Kasumi-1 (cell line): ENCODE data around the gene CDX1.
A peak's percentile ranks its signal among the peaks of the same experiment; 100 is the strongest.

Source experiments
- DNase-seq, 2 experiments: peaks; one replicate each; lab custom pipeline; 2025; lab: John Stamatoyannopoulos, UW

Gene CDX1

DNA sequence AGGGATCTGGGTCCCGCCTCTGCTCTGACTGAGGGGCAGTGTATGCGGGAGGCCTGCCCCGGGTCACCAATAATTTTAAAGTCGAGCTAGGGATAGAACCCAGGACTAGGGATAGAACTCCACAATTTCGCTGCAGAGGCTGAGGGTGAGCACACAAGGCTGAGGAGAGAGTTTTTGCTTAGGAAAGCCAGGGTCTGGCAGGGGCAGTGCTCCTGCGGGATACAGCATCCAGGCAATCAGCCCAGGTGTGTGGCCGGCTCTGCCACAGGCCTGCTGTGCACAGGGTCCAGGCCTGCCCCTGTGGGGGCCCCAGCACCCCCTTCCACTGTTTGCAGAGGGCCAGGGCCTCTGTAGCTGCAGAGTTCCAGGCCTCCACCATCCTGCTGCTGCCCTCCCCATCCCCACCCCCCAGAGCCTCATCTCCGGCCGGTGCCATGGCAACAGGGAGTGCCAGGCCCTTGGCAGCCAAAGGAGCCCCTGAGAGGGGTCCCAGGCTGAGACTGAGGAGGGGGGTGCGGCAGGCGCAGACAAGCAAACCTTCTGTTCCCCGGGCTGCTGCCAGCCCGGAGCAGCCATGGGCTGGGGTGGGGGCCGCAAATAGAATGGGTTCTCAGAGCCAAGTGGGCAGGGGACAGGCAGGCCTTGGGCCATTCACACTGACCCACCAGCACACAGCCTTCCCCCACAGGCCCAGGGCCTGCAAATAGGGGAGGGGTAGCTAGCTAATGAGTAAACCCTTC is 19.5 kb upstream of the CDX1 start:
- no peak for DNase-seq

DNA sequence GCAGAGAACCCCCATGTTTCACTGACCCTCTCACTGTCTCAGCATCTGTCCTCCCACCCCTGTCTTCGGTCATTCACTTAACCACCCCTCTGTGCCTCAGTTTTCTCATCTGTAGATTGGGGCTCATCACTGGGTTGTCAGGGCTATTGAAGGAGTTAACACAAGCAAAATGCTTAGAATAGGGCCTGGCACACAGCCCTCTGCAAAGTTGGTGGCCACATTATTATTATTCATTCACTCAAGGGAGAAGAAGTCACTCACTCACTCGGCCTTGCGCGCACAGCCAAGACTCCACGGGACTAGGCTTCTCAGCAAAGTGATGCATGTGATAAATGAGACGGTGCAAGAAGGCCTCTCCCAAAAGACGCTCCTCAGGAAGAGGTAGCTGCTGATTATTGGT is 18.9 kb upstream of the CDX1 start:
- no peak for DNase-seq

DNA sequence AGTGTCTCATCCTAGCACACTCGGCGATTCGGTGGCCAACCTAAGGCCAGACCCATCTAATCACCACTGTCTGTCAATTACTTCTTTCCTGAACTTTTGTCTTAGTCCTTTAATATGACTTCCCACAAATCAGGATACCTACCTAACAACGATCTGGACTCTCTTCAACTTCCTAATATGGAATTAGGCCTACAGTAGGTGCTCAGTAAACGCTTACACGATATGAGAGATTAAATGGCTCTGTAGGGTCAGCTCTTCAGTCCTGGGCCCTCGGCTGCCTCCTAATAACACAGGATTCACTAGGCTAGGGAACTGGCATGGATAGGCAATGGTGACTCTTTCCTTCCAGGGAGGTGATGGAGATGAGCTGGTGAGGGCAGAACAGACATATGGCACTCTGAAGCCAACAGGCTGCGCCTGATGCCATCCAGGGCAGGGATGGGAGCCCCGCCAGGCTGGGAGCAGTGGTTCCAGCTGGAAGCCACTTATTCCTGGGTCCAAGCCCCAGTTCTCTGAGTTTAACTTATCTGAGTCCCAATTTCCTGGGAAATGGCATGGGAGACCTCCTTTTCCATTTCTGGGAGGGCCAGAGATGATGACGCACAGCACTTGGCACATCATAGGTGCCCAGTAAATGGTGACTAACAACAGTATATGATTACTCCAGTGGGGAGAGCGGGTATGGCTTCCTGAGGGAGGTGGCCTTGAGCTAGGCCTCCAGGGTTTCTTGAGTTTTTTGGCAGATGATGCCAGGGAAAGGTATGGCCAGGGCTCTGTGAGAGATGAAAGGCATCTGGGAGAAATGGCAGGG is 18.3 kb upstream of the CDX1 start:
- DNase-seq: no peak

DNA sequence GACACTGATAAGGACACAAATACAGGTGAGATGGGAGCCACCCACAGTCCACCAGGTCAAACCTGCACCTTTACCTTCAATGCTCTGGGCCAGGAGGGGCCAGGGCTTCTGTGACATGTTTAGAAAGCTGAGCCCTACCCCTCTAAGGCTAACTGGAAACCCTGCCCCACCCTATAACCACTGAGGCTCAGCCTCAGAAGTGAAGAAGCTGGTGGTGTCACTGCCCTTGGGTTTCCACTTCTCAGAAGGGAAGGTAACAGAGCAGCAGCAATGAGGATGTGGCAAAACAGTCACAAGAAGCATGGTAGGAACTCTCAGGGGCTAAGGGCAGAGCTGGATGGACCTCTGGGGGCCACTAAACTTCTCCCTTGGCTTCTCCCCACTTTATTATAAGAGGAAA is 17.0 kb upstream of the CDX1 start:
- DNase-seq: no peak

DNA sequence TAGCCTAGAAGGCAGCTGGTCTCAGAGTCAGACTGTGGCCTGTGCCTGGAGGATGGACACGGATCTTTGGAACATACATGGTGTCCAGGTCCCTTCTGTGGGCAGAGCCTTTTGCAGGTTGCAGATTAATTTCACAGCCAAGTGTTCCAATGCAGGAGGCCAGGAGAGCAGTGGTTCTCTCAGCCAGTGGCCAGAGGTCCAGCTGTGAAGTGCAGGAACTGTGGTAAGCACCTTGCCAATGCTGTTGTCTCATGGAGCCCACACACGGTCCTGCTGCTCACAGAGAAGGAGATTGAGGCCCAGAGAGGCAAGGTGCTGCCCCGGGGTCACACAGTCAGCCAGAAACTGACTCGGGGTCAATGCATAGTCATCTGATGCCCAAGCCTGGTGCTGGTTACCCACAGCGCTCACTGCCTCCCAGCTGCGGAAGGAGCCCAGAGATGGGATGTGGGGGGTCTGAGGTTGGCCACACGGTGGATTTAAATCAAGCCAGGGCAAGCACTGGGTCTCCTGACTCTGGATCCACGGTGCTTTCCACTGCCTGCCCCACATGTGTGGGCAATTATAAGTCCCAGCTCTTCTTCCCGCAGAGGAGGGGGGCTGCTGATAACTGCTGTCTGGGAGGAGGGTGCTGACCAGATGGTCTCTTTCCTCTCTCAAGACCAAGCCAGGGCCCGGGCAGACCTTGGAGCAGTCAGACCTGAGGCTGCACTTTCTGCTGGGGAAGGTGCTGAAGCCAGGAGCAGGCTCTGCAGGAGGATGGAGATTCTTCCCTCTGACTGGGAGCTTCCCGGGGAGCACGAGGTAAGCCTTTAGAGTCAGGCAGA is 13.7 kb upstream of the CDX1 start:
- no peak for DNase-seq

DNA sequence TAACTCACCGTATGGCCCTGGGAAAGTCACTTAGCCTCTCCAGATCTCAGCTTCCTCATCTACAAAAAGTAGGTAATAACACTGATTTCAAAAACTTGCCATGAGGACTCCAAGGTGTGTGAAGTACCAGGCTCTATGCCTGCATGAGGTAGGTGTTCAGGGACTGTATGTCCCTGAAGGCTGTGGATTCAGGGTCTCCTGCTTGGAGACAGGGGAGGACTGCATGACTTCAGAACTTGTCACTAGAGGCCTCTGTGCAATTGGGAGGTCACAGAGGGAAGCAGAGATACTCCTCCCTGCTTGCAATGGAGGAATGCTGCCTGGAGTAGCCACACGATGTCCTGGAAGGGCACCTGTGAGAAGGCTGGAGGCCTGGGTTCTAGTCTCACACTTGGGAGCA is 13.1 kb upstream of the CDX1 start:
- no peak for DNase-seq

DNA sequence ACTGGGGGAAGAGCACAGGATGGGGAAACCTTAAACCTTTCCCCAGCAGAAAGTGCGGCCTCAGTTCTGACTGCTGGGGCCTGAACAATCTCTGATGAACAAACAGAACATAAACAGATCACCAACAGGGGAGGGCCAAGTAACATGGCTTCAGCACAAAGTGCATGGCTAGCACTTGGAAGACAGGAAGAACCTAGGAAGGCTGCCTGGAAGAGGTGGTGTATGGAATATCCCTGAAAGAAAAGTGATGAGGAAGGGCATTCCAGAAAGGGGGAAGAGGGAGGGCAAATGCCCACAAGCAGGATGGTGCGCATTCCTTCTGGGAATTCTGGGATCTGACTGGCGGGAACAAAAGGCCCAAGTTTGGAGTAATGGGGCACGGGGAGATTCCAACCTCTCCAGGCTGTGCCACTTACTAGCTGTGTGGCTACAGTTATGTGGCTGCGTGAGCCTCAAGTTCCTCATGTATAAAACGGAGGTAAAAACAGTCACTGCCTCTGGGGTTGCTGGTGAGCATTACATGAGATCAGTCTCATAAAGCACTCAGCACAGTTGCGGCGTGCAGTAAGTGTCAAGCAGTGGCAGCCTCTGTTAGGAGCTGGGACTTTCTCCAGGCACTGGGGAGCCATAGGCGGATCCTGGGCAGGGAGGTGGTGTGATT is 12.5 kb upstream of the CDX1 start:
- DNase-seq: peak; percentile 57 to 61

DNA sequence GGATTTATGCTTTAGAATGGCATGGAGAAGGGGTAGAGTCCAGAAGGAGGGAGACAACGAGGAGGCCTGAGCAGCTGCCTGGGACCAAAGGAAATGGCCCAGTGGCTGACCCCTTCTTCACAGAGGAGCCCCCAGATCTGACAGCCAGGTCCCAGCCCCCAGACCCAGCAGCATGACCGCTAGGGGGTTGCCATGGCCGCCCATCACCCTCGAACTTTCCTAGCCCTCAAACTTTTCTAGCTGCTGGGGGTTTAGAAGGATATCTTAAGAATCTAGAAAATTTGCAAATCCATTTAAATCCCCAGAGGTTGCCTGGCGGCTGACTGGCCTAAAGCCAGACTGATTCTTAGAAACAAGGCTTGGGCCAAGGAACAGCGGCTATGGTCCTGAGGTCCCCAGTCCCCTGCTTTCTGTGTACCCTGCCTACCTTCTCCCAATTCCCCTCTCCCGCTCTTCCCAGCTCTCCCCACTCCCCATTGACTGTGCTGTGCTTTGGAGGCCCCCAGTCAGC is 11.9 kb upstream of the CDX1 start:
- DNase-seq: no peak

DNA sequence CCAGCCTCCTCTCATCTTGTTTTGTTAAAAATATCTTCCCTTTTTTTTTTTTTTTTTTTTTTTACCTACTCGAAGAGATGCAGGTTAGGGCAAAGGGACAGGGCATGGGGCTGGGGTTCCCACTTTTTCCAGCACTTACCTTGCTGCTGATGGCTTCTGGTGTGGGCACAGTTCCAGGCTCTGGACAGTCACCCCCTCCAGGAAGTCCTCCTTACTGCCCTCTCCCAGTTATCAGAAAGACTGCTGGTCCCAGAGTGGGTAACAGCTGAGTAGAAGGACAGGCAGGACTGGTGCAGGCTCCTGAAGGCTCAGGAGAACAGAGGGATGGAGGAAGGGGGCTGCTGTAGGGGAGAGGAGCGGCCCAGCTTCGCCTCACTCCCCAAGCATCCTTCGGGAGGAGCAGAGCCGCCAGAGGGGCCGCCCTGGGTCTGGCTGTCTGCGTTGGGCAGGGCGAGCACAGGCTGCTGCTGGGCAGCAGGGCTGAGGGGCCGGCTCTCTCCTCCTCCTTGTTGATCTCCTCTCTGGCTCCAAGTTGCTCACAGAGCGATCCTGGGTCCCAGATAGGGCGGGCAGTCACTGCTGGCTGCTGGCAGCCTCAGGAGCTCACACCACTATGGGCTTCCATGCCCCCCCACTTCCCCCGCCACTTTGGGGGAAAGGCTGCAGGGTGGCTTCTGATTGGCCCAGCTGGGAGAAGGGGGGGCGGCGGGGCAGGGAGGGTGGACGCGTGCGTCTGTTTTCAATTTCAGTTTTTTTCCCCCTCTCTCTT is 11.1 kb upstream of the CDX1 start, which contains the start of gene PDGFRB:
TSS of gene PDGFRB (minus strand) at position 588 of the 769 bp plus-strand sequence. CDS start 18,798 bp downstream, outside the sequence.
- no peak for DNase-seq

DNA sequence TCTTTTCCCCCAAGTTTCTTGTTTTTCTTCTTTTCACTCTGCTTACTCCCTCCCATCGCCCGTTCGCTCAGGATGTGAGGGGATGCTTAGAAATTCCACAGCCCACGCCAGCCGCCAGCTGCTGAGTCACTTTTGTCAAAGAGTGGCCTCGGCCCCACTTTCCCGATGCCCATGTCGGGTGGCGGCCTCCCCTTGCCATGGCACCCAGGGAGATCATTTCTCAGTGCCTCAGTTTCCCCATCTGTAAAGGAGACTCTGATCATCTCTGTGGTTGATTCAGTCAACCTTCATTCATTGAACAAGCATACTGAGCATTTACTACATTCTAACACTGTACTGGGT is 10.6 kb upstream of the CDX1 start:
- no peak for DNase-seq

DNA sequence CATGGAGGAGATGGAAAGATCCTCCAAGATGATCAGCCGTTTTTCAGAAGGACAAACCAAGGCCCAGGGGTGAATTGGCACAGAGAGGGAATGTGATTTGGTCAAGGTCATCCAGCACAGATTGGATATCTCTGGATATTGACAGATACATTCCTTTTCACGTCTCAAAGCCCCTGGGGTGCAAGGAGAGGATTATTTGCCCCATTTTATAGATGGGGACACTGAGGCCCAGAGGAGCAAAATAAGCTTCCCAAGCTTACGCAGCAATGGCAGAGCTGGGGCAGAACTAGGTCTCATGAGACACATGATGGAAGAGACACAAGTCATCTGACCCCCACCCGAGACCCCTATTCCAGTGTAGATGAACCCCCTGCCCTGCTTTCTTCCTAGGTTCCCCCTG is 10.0 kb upstream of the CDX1 start:
- no peak for DNase-seq

DNA sequence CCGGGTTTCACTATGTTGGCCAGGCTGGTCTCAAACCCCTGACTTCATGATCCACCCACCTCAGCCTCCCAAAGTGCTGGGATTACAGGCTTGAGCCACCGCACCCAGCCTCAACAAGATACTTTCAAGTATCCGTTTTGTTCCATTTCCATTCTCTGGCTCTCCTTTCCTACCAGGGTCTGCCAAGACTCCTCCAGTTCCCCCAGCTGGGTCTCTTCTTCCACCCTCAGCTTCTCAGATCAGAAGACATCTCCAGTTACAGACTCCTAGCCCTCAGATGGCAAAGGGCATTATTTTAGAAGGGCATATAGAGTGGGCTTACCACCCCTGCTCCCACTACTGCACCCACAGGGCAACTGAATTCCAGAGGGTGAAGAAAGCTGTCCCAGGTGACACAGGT is 9.4 kb upstream of the CDX1 start:
- DNase-seq: no peak

DNA sequence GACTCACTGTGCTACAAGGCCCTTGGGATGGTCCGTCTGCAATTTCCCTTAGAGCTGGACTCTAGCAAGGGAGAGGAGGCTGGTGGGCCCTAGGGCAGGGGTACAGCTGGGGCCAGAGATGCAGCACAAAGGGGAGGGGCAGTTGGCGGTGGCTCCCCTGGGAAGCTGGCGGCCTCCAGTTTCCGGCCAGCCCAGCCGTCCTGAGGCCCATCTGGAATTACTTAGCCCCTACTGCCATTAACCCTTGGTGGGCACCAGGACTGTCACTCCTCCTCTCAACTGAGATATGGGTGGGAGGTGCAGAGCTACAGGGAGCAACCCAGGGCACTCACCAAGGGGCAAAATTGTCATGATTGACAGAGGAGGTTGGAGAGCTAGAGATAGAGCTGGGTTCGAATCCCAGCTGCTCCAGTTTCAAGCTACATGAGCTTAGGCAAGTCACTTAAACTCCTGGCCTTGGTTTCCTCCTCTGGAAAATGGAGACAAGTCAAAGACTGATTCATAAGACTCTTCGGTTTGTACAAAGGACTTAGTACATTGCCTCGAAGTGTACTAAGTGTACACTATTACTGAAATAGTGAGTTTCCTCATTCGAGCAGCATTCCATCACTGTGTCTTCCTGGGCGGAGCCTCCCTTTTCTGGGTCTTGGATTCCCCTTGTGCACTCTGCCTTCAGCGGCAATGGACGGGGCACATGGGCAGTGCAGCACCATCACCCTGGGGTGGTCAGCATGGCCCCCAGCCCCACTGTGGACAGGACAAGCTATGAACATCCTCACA is 8.2 kb upstream of the CDX1 start:
- DNase-seq: no peak

DNA sequence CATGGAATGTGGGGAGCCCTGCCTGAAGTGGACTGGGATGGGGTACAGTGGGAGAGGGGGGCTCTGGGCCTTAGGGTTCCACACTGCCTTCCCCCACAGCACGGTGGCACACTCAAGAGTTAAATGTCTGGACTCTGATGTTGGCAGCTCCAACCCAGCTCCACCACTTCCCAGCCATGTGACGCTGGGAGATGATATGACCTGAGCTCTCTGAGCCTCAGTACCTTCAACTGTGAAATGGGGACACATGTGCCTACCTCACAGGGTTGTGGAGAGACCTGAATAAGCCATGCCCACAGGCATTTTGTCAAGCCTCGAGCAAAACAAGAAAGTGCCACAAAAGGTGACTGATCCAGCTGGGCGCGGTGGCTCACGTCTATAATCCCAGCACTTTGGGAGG is 7.5 kb upstream of the CDX1 start:
- no peak for DNase-seq

DNA sequence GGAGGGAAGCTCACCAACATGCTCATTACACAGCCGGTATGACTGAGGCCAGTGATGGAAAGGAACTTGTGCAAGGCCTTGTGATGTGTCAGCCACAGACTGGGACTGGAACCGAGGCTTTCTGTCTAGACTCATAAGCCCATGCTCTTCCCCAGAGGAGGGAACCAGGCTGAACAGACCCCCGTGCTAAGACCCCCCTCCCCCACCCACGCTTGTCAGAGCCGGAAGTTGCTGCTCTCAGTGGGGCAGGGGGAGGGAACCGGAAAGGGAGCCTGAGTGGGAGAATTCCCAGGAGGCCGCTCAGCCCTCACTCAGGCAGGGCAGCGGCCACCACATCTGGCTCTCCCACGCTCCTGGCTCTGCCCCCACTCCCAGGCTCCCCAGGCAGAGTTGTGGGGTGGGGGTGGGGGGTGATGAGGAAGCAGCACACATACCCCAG is 6.8 kb upstream of the CDX1 start:
- DNase-seq: peak; percentile 70 to 72

DNA sequence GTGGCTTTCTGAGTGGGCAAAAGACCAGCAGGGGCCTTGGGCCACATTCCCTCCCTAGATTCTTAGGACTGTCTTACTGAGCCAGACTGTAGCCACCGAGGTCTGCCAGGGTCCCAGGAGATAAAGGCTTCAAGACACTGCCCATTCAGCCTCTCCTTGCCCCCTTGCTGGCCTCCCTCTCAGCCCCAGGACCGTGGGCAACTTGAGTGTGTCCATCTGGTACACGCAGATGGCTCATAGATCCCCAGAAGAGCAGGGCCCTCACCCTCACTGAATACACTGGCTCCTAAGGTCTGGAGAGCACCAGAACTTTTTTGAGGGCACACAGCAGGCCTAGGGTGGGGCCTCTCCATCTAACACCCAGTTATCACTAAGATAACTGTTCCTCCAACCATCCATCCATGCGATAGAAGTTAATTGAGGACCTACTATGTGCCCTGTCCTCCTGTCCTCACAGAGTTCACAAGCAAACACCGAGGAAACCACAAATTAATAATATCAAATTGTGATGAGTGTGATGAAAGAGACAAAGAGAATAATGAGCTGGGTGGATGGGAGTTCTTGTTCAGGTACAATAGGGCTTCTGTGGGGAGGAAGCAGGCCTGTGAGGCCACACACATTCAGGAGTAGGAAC is 6.0 kb upstream of the CDX1 start:
- no peak for DNase-seq

DNA sequence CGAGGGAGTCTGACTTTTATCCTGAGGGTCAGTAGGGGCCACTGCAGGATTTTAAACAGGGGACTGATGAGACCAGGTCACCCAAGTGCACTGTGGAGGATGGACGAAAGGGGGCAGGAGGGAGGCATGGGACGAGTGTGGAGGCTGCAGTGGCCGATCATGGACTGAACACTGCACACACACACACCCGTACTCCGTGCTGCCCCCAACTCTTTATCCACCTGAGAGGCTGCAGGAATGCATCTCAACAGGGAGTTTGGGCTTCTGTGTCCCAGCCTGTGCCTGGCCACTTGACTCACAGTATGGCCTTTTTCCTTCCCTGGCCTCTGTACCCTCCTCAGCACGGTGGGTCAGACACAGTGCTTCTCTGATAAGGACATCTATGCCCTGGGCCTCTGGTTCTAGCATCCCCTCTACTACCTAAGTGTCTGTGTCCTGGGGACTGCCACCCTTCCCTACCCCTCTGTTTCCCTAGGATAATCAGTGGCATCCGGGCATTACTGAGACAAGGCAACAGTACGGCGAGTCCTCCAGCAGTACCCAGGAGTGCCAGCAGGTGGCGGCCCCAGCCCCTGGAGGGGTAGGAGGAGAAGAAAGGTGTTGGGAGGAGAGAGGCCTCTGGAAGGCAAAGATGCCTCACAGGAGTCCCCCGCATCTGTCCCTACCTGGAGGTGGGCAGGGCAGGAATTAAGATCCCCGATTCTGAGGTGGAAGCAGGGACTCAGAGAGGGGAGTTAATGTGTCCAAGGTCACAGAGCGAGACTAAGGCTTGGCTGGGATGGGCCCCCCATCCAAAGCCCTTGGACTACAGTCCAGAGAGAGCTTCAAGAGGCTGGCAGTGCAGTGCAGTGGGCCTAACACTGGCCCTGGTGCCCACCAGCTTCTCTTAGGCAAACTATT is 5.1 kb upstream of the CDX1 start:
- peak; percentile 63 to 73 for DNase-seq

DNA sequence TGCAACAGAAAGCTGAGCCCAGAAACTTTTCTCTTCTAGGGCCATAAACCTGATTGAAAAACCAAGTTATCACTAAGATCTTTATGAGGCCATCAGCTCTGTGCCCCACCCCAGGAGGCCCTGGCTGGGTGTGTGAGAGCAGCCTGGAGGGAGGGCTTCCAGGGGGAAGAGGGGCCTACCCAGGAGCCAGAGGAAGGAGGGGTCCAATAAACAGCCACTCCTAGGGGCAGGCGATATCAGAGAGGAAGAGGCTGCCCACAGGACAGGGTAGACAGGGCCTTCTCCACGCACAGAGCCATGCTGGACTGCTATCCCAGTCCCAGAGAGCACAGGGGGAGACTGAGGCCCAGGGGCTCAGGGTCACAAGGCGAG is 4.5 kb upstream of the CDX1 start:
- no peak for DNase-seq

DNA sequence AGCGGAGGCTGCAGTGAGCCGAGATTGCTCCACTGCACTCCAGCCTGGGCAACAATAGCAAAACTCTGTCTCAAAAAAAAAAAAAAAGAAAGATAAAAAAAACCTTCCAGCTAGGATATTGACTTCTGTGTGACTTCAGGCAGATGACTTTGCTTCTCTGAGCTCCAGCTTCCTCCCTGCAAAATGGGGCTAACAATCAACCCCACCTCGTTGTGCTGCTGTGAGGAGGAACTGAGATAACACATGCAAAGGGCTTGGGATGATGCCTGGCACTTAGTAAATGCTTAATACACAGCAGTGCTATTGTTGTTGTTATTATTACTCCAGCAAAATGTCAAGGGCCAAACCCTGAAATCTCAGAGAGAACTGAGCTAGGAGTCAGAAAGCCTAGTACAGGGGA is 3.5 kb upstream of the CDX1 start:
- no peak for DNase-seq
